Measurements from ENCODE around the gene TMF1. TPM values are rescaled to one million over a fixed set of nuclear protein-coding genes. Genes with fewer than 3 reads are reported as not detected.

TMF1 gene
- total RNA-seq, 1 experiment from 2014 or later = 18.7 TPM

DNA sequence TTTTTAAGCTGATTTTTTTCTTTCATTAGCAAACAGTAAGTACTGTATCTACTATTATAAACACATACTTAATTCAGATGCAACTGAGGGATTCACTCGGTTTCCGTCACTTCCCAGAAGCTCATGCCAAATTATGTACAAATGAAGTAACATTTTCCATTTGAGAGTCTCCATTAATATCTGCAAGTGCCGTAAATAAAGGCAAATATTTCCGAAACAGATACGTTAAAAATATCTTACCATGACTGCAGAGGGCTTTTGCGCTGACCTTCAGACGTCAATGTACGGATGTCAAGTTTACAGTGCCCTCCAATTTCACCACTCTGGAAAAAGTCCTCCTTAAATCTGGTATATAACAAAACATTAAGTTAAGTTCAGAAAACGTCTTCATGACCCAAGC lies 48.0 kb downstream of the TMF1 start:
- CTCF ChIA-PET = no interaction called here
- ATAC-seq = no peak

DNA sequence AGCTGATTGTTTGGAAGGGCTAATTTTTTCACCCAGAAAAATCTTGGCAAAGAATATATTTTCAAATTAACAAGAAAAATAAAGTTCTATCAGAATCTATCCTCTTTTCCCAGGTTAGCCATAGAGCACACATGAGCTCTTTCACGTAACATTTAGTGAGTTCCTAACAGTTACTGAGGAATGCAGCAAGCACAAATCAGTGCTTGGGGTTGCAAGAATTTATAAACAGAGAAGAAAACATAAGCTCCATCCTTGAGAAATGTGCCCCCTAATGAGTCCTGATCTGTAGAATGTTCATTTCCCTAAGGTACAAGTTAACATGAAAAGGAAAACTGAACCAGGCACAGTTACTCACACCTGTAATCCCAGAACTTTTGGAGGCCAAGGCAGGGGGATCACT lies 52.5 kb downstream of the TMF1 start:
- Histone ChIP-seq H3K27me3 (ENCODE audit: control insufficient read depth, insufficient read depth, low read length) (no peaks in the 10 kb centered on the region), H3K4me3 (ENCODE audit: low read depth in 2 of 2, low read length in 2 of 2) (no peak overlapping the region), H3K9me3 (ENCODE audit: control insufficient read depth, insufficient read depth, low read depth, low read length) (no peaks in the 10 kb centered on the region), H3K4me1 (ENCODE audit: control insufficient read depth, insufficient read depth, low read length) (no peaks in the 10 kb centered on the region), H3K36me3 (ENCODE audit: control insufficient read depth, insufficient read depth, low read length) (peaks cover 6% of the 10 kb centered on the region), H3K27ac (ENCODE audit: low read length) (no peak overlapping the region)
- intact Hi-C loops (cut with micrococcal nuclease; ENCODE audit: unreplicated experiment) (no loop called here), in situ Hi-C loops (cut with HindIII; ENCODE audit: low pct_unique_long_range_greater_than_20kb, low sequenced_read_pairs) (no loop called here)
- ChIA-PET CTCF (interaction anchor here (0.6 kb wide), 1 partner anchor 1320 kb away, joined by 4 read pairs; no protein-coding TSS in a partner anchor), POLR2A (no interaction called here)
- no peak for DNase-seq (ENCODE audit: low read depth, low spot score)
- TF ChIP-seq, protein P1, sequence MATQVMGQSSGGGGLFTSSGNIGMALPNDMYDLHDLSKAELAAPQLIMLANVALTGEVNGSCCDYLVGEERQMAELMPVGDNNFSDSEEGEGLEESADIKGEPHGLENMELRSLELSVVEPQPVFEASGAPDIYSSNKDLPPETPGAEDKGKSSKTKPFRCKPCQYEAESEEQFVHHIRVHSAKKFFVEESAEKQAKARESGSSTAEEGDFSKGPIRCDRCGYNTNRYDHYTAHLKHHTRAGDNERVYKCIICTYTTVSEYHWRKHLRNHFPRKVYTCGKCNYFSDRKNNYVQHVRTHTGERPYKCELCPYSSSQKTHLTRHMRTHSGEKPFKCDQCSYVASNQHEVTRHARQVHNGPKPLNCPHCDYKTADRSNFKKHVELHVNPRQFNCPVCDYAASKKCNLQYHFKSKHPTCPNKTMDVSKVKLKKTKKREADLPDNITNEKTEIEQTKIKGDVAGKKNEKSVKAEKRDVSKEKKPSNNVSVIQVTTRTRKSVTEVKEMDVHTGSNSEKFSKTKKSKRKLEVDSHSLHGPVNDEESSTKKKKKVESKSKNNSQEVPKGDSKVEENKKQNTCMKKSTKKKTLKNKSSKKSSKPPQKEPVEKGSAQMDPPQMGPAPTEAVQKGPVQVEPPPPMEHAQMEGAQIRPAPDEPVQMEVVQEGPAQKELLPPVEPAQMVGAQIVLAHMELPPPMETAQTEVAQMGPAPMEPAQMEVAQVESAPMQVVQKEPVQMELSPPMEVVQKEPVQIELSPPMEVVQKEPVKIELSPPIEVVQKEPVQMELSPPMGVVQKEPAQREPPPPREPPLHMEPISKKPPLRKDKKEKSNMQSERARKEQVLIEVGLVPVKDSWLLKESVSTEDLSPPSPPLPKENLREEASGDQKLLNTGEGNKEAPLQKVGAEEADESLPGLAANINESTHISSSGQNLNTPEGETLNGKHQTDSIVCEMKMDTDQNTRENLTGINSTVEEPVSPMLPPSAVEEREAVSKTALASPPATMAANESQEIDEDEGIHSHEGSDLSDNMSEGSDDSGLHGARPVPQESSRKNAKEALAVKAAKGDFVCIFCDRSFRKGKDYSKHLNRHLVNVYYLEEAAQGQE (IDR thresholded peaks at IDR 0.05; ENCODE audit: insufficient read depth in 1 of 2, low read depth in 2 of 2, low read length in 1 of 2) = no peak
- TF ChIP-seq SIN3A (IDR thresholded peaks at IDR 0.05; ENCODE audit: borderline replicate concordance, insufficient read depth, low read depth, low read length) (no peak), TCF7L2 (IDR thresholded peaks at IDR 0.05; ENCODE audit: low read depth, low read length) (no peak)
- TF ChIP-seq, protein P2, sequence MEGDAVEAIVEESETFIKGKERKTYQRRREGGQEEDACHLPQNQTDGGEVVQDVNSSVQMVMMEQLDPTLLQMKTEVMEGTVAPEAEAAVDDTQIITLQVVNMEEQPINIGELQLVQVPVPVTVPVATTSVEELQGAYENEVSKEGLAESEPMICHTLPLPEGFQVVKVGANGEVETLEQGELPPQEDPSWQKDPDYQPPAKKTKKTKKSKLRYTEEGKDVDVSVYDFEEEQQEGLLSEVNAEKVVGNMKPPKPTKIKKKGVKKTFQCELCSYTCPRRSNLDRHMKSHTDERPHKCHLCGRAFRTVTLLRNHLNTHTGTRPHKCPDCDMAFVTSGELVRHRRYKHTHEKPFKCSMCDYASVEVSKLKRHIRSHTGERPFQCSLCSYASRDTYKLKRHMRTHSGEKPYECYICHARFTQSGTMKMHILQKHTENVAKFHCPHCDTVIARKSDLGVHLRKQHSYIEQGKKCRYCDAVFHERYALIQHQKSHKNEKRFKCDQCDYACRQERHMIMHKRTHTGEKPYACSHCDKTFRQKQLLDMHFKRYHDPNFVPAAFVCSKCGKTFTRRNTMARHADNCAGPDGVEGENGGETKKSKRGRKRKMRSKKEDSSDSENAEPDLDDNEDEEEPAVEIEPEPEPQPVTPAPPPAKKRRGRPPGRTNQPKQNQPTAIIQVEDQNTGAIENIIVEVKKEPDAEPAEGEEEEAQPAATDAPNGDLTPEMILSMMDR (IDR thresholded peaks at IDR 0.05) = no peak
- BruUV-seq (replicated peaks) = no TSS peak
- ATAC-seq = no peak

More for the DNA sequence above, 48.0 kb downstream of the TMF1 start:
- DNase-seq (ENCODE audit: low read depth, low spot score) = no peak
- peaks cover 8% of the 10 kb centered on the region for H3K36me3 ChIP-seq (ENCODE audit: control insufficient read depth, insufficient read depth, low read length)
- intact Hi-C loops (cut with micrococcal nuclease; ENCODE audit: unreplicated experiment) (no loop called here), in situ Hi-C loops (cut with HindIII; ENCODE audit: low pct_unique_long_range_greater_than_20kb, low sequenced_read_pairs) (no loop called here)
- no peaks in the 10 kb centered on the region for H3K4me1 ChIP-seq (ENCODE audit: control insufficient read depth, insufficient read depth, low read length)
- TF ChIP-seq, protein P1 (IDR thresholded peaks at IDR 0.05; ENCODE audit: insufficient read depth in 1 of 2, low read depth in 2 of 2, low read length in 1 of 2) = no peak
- TF ChIP-seq POLR2AphosphoS5 (IDR thresholded peaks at IDR 0.05; ENCODE audit: low read depth, low read length) (no peak), TCF7L2 (IDR thresholded peaks at IDR 0.05; ENCODE audit: low read depth, low read length) (no peak), SIN3A (IDR thresholded peaks at IDR 0.05; ENCODE audit: borderline replicate concordance, insufficient read depth, low read depth, low read length) (no peak)
- TF ChIP-seq, protein P2 (IDR thresholded peaks at IDR 0.05) = no peak
- BruUV-seq (replicated peaks) = no TSS peak
- H3K27me3 ChIP-seq (ENCODE audit: control insufficient read depth, insufficient read depth, low read length) = no peaks in the 10 kb centered on the region
- no peak overlapping the region for H3K4me3 ChIP-seq (ENCODE audit: low read depth in 2 of 2, low read length in 2 of 2)
- POLR2A ChIA-PET = no interaction called here
- H3K9me3 ChIP-seq (ENCODE audit: control insufficient read depth, insufficient read depth, low read depth, low read length) = no peaks in the 10 kb centered on the region
- H3K27ac ChIP-seq (ENCODE audit: low read length) = no peak overlapping the region
